Measurements from ENCODE around the gene RELCH.

GRCh38 chr18:62321201-62321600, 134.1 kb downstream of the RELCH start:
- no peak for TF ChIP-seq CTCF (IDR thresholded peaks at IDR 0.05; ENCODE audit: insufficient read depth, low read depth, low read length)
- TF ChIP-seq EZH2 (IDR thresholded peaks at IDR 0.05; ENCODE audit: insufficient read depth, low read length), result no peak

All from astrocyte (in vitro differentiated cells and primary cell).